Measurements from ENCODE around the gene ARL6IP1. TPM values are rescaled to one million over a fixed set of nuclear protein-coding genes. Genes with fewer than 3 reads are reported as not detected.

The ARL6IP1 gene
- total RNA-seq, 3 donors from 2014 or later: 88.6 to 168 (median 127) TPM

DNA sequence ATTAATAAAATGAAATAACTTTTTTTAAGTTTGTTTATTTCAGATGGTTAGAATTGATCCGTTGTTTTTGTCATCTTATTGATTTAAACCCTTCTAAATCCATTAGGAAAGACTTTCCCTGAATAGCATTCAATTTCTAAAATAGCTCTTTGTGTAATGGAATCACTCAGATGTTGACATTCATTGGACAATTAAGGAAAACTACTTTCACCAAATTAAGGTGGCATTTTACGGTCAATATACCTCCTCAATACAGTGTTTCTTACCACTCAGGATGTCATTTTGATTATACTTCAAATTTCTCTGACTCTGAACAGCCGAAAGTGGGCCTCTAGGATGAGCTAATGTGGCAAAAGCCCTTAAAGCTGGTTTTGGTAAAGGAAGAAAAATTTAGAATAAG lies 1.8 kb downstream of the ARL6IP1 start:
- intact Hi-C loops (cut with DNase I, micrococcal nuclease): no loop called here
- peaks cover 12% of the 10 kb centered on the region for H3K4me1 ChIP-seq (ENCODE audit: low read depth)
- TF ChIP-seq, protein P1, sequence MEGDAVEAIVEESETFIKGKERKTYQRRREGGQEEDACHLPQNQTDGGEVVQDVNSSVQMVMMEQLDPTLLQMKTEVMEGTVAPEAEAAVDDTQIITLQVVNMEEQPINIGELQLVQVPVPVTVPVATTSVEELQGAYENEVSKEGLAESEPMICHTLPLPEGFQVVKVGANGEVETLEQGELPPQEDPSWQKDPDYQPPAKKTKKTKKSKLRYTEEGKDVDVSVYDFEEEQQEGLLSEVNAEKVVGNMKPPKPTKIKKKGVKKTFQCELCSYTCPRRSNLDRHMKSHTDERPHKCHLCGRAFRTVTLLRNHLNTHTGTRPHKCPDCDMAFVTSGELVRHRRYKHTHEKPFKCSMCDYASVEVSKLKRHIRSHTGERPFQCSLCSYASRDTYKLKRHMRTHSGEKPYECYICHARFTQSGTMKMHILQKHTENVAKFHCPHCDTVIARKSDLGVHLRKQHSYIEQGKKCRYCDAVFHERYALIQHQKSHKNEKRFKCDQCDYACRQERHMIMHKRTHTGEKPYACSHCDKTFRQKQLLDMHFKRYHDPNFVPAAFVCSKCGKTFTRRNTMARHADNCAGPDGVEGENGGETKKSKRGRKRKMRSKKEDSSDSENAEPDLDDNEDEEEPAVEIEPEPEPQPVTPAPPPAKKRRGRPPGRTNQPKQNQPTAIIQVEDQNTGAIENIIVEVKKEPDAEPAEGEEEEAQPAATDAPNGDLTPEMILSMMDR (IDR thresholded peaks at IDR 0.05): no peak
- ATAC-seq (no peak), DNase-seq (no peak)
- H3K4me3 ChIP-seq: no peak overlapping the region
- no peaks in the 10 kb centered on the region for H3K36me3 ChIP-seq (ENCODE audit: low read depth)
- no peaks in the 10 kb centered on the region for H3K9me3 ChIP-seq

DNA sequence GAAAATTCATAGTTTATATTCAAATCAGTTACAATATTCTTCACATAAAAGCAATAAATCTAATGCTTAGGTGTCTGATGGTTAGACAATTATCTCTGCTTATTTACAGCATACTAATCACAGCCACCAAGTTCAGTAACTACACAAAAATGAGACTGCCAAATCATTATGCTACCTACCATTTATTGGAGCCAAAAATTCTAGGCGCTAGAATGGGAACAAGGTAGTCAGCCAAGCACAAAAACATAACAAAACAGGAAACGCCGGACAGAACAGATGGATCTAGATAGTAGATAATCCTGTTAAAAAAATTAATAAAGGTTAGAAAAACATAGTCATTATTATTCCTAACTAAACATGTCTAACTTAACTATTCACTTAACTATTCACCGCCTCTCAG lies 3.6 kb downstream of the ARL6IP1 start:
- no peaks in the 10 kb centered on the region for H3K9me3 ChIP-seq
- peaks cover 12% of the 10 kb centered on the region for H3K4me1 ChIP-seq (ENCODE audit: low read depth)
- H3K36me3 ChIP-seq (ENCODE audit: low read depth): no peaks in the 10 kb centered on the region
- intact Hi-C loops (cut with DNase I, micrococcal nuclease): no loop called here
- no peak overlapping the region for H3K4me3 ChIP-seq
- ATAC-seq (no peak), DNase-seq (no peak)
- TF ChIP-seq, protein P1 (IDR thresholded peaks at IDR 0.05): no peak

DNA sequence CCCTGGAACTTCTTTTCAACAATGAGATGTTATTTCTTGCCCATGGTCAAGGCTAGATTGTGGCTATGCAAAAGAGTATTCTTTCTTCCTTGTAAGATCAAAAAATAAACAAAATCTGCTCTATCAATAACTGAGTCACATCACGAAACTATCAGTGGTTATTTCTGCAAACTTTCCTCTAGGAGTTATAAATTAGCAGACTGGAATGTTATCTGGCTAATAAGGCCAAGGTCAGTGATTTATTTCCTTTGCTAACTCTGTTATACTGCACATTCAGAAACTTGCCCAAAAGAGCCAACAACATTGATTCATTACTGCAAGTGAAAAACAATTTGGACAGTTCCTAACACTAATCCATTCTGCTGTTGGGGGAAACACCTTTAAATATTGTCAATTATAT lies 5.0 kb downstream of the ARL6IP1 start:
- no peak for DNase-seq
- Histone ChIP-seq H3K9me3 (no peaks in the 10 kb centered on the region), H3K4me3 (no peak overlapping the region), H3K36me3 (ENCODE audit: low read depth) (no peaks in the 10 kb centered on the region), H3K4me1 (ENCODE audit: low read depth) (peaks cover 12% of the 10 kb centered on the region)
- no peak for ATAC-seq
- intact Hi-C loops (cut with DNase I, micrococcal nuclease): no loop called here
- TF ChIP-seq, protein P1 (IDR thresholded peaks at IDR 0.05): no peak

DNA sequence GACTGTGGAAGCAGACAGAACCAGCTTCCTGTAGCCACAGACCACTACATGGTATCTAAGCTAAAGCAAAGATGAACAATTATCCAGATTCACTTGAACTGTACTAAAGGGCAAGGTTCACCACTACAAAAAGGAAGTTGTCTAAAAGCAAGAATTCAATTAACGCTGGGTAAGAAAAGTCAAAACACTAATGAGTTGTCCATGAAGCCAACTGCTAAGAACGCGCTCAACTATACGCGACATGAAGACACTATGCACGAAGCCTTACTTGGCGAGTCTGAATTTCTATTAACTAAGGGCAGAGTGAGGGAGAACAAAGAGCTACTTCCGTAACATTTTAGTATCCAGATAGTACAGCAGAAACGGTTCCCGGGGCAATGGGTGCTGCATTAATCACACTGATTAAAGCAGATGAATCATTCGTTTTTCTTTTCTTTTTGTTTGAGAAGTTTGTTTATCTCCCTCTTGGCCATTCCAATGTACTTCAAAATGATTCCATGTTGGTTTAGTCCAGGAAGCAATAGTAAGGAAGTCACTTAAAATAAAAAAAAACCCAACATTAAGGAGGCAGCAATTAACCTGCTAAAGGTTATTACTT lies 8.4 kb downstream of the ARL6IP1 start:
- intact Hi-C loops (cut with DNase I, micrococcal nuclease): no loop called here
- TF ChIP-seq, protein P1 (IDR thresholded peaks at IDR 0.05): no peak
- peaks cover 10% of the 10 kb centered on the region for H3K4me1 ChIP-seq (ENCODE audit: low read depth)
- no peak overlapping the region for H3K4me3 ChIP-seq
- no peaks in the 10 kb centered on the region for H3K36me3 ChIP-seq (ENCODE audit: low read depth)
- ATAC-seq: no peak
- H3K9me3 ChIP-seq: no peaks in the 10 kb centered on the region
- DNase-seq: no peak

DNA sequence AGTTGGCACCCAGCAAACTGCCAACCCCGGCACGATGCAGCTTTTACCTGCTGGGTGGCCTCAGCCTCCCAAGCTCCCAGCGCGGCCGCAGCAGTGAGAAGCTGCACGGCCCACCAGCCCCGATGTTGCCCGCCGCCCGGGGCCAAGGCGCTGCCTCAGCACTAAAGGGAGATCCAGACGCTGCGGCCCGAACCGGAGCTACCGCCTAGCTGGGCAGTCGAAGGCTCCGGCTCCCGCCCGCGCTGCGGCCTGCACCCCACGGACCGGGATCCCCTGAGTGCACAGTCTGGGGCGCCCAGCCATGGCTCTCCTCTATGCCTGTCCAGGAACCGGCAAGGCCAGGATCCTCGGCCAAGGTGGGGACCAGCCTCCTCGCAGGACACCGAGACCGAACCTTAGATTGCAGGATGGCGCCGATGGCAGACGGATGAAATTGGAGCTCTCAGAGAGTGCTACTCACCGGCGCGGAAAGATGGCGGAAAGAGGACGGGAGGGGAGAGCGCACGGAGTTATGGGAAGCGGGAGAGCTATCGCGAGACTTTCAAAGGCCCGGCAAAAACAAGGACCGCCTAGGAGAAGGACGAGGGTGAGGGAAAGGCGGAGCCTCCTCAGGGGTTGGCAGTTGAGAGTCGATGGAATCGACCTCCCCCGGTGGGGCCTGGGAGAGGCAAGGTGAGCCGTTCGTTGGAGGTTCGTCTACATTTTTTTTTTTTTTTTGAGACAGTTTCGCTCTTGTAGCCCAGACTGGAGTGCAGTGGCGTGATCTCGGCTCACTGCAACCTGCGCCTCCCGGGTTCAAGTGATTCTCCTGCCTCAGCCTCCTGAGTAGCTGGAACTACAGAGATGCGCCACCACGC lies 11.3 kb downstream of the ARL6IP1 start, which contains the start of gene RPS15A:
Gene RPS15A, minus strand, starts transcription at position 485 of the 857 bp plus-strand sequence. CDS start 1,221 bp downstream, outside the sequence.
- Histone ChIP-seq H3K36me3 (ENCODE audit: low read depth) (no peaks in the 10 kb centered on the region), H3K4me3 (peak within 1 kb of the TSS; percentile 80), H3K9me3 (no peaks in the 10 kb centered on the region), H3K4me1 (ENCODE audit: low read depth) (peaks cover 19% of the 10 kb centered on the region)
- TF ChIP-seq, protein P1 (IDR thresholded peaks at IDR 0.05): no peak
- ATAC-seq (peak; percentile 98), DNase-seq (peak; percentile 91 to 95 (median 95))
- intact Hi-C loops (cut with DNase I, micrococcal nuclease): no loop called here
